ENCODE data around the gene C2CD2. TPM values are rescaled to one million over a fixed set of nuclear protein-coding genes. Genes with fewer than 3 reads are reported as not detected.

C2CD2 gene
- total and polyA plus RNA-seq, 2 of the 8 experiments (the other 6 are each of a cell fraction or from before 2014, with no cell fraction given), result 10.4 to 13.0 TPM

GRCh38 chr21:41836166-41837015 is 117.4 kb downstream of the C2CD2 start:
- Histone ChIP-seq H2BK12ac (ENCODE audit: low read depth, low read length) (peak overlapping the region; percentile 68; the same call in 1 of the 2 replicates), H4K20me1 (replicated peaks in 1 of 2; ENCODE audit: control insufficient read depth in 1 of 2, insufficient read depth in 2 of 2, low read length in 2 of 2) (peaks cover 2% of the 10 kb centered on the region in 2 experiments), H3K9ac (replicated peaks in 1 of 4; ENCODE audit: extremely low read depth in 1 of 4, low read depth in 3 of 4, low read length in 3 of 4) (no peak overlapping the region), H3K18ac (ENCODE audit: extremely low read depth, low read length) (peak overlapping the region; percentile 68), H3K27me3 (replicated peaks in 1 of 4; ENCODE audit: control insufficient read depth in 3 of 4, extremely low read depth in 1 of 4, insufficient read depth in 3 of 4, low read length in 3 of 4) (no peaks in the 10 kb centered on the region), H3K56ac (replicated peaks; ENCODE audit: insufficient read length, low read depth, low read length) (no peak overlapping the region), H4K91ac (replicated peaks; ENCODE audit: insufficient read length, low read length) (peak overlapping the region; percentile 26), H3K9me3 (ENCODE audit: insufficient read depth in 2 of 2, low read depth in 1 of 2, low read length in 1 of 2) (peaks cover 0 to 2% of the 10 kb centered on the region in 2 experiments; a peak in 1 of 4 replicates), H2BK15ac (ENCODE audit: low read length) (no peak overlapping the region), H3K23ac (ENCODE audit: insufficient read length) (no peak overlapping the region), H2AFZ (ENCODE audit: low read length) (no peak overlapping the region), H2BK5ac (ENCODE audit: low read depth, low read length) (peak overlapping the region; percentile 72; the same call in 1 of the 2 replicates), H3K79me2 (ENCODE audit: control insufficient read depth in 1 of 2, insufficient read depth in 2 of 2, low read length in 2 of 2) (no peaks in the 10 kb centered on the region), H3K36me3 (ENCODE audit: control insufficient read depth in 2 of 4, insufficient read depth in 4 of 4, low read length in 3 of 4) (peaks cover 0 to 6% (median 1%) of the 10 kb centered on the region in 4 experiments; a peak in 2 of 8 replicates), H3K27ac (ENCODE audit: low read depth, low read length) (no peak overlapping the region), H3K4ac (replicated peaks; ENCODE audit: insufficient read length, low read depth, low read length) (no peak overlapping the region), H3K14ac (ENCODE audit: insufficient read length) (no peak overlapping the region), H3K4me2 (ENCODE audit: insufficient read depth in 1 of 2, low read depth in 2 of 2, low read length in 2 of 2) (0 out of 4 replicates have a peak overlapping the region, but pooled peaks of 1 of the 2 experiments have one; percentile 23), H2BK120ac (replicated peaks; ENCODE audit: low read depth, low read length) (peak overlapping the region; percentile 76), H4K8ac (ENCODE audit: extremely low read depth, insufficient read depth, low read length) (no peak overlapping the region), H4K5ac (ENCODE audit: insufficient read length, low read depth, low read length) (peak overlapping the region; percentile 44), H2BK20ac (ENCODE audit: low read length) (peak overlapping the region; percentile 61; the same call in 1 of the 2 replicates), H3K79me1 (ENCODE audit: low read depth, low read length) (no peaks in the 10 kb centered on the region), H3K4me1 (replicated peaks in 1 of 4; ENCODE audit: control insufficient read depth in 3 of 4, insufficient read depth in 4 of 4, low read length in 3 of 4) (peaks cover 2 to 12% (median 7%) of the 10 kb centered on the region in 4 experiments; a peak in 6 of 7 replicates), H3K23me2 (ENCODE audit: low read depth, low read length) (no peaks in the 10 kb centered on the region), H3K4me3 (ENCODE audit: extremely low read depth in 1 of 4, insufficient read depth in 2 of 4, low read depth in 3 of 4, low read length in 4 of 4) (no peak overlapping the region), H2AK5ac (ENCODE audit: low read depth, low read length) (no peak overlapping the region)
- 89% methylated on average over 32 of the region's 32 CpGs; no CpG with 5 or more reads in 1 of the 2 experiments for WGBS, 2 experiments (ENCODE audit: extremely low coverage in 1 of 2, insufficient coverage in 1 of 2, insufficient read length in 1 of 2, insufficient replicate concordance in 2 of 2, low coverage in 1 of 2, low lambda C conversion rate in 2 of 2, missing lambda C conversion rate in 1 of 2)
- ChIA-PET CTCF (ENCODE audit: partially characterized antibody) (interaction anchor here (0.6 to 1.4 kb wide), 6 partner anchors 11 to 291 kb away, joined by 3 to 11 read pairs (median 4); no protein-coding TSS in a partner anchor), POLR2A (ENCODE audit: partially characterized antibody) (interaction anchor here (1.1 to 1.7 kb wide), 2 partner anchors 11 to 59 kb away, joined by 5 read pairs; no protein-coding TSS in a partner anchor)
- FAIRE-seq (no peak), DNase-seq (ENCODE audit: low read depth in 1 of 2, low spot score in 2 of 2) (no peak)
- no peak for TF ChIP-seq SIRT6 (IDR thresholded peaks at IDR 0.05; ENCODE audit: low read length)
- TF ChIP-seq USF2 (IDR thresholded peaks at IDR 0.05; ENCODE audit: low read length), result no peak
- TF ChIP-seq CBX8 (IDR thresholded peaks at IDR 0.05; ENCODE audit: borderline replicate concordance, low read depth, low read length), result no peak
- no peak for TF ChIP-seq SIX5 (IDR thresholded peaks at IDR 0.05; ENCODE audit: low read depth, low read length)
- no peak for TF ChIP-seq KDM1A (IDR thresholded peaks at IDR 0.05; ENCODE audit: borderline replicate concordance, low read length)
- no peak for TF ChIP-seq RNF2 (IDR thresholded peaks at IDR 0.05; ENCODE audit: borderline replicate concordance, low read depth, low read length, missing control alignments, poor library complexity, severe bottlenecking)
- no peak for TF ChIP-seq EZH2 (IDR thresholded peaks at IDR 0.05; ENCODE audit: low read depth, low read length, severe bottlenecking)
- no peak for TF ChIP-seq KDM5A (IDR thresholded peaks at IDR 0.05; ENCODE audit: low read length)
- no peak for TF ChIP-seq RBBP5 (IDR thresholded peaks at IDR 0.05; ENCODE audit: borderline replicate concordance, low read depth, low read length)
